NCI-H1092 (cell line): ENCODE measurements around the gene CALD1.

ENCODE experiments used
- DNase-seq: peaks from one replicate; lab custom pipeline; 2025; lab: John Stamatoyannopoulos, UW

CALD1 gene

GRCh38 chr7:134787064-134787463, 7.6 kb downstream of the CALD1 start:
- DNase-seq = no peak

- DNase-seq = no peak
Observed at GRCh38 chr7:134787720-134788119, 8.3 kb downstream of the CALD1 start.

- DNase-seq = no peak
Observed at GRCh38 chr7:134788191-134788590, 8.8 kb downstream of the CALD1 start.

GRCh38 chr7:134789967-134790685, 10.7 kb downstream of the CALD1 start:
- DNase-seq = no peak

GRCh38 chr7:134792968-134793367, 13.5 kb downstream of the CALD1 start:
- DNase-seq = no peak

GRCh38 chr7:134795231-134795630, 15.8 kb downstream of the CALD1 start:
- DNase-seq = no peak

- no peak for DNase-seq
Observed at GRCh38 chr7:134798155-134798554, 18.7 kb downstream of the CALD1 start.

GRCh38 chr7:134799377-134799776, 19.9 kb downstream of the CALD1 start:
- no peak for DNase-seq

- no peak for DNase-seq
Observed at GRCh38 chr7:134802762-134803161, 23.3 kb downstream of the CALD1 start.

GRCh38 chr7:134804351-134804750, 24.9 kb downstream of the CALD1 start:
- no peak for DNase-seq

GRCh38 chr7:134804854-134805253, 25.4 kb downstream of the CALD1 start:
- no peak for DNase-seq

GRCh38 chr7:134806197-134806596, 26.8 kb downstream of the CALD1 start:
- DNase-seq = no peak

- DNase-seq = no peak
Observed at GRCh38 chr7:134809616-134810015, 30.2 kb downstream of the CALD1 start.

GRCh38 chr7:134811765-134812164, 32.3 kb downstream of the CALD1 start:
- no peak for DNase-seq

GRCh38 chr7:134813663-134814396, 34.4 kb downstream of the CALD1 start:
- no peak for DNase-seq

- DNase-seq = no peak
Observed at GRCh38 chr7:134814730-134815364, 35.4 kb downstream of the CALD1 start.

- DNase-seq = no peak
Observed at GRCh38 chr7:134818613-134819345, 39.3 kb downstream of the CALD1 start.

- DNase-seq = no peak
Observed at GRCh38 chr7:134819401-134819800, 40.0 kb downstream of the CALD1 start.

GRCh38 chr7:134820295-134820694, 40.9 kb downstream of the CALD1 start:
- DNase-seq = no peak

GRCh38 chr7:134820778-134821177, 41.3 kb downstream of the CALD1 start:
- DNase-seq = no peak

- no peak for DNase-seq
Observed at GRCh38 chr7:134823400-134823799, 44.0 kb downstream of the CALD1 start.

- no peak for DNase-seq
Observed at GRCh38 chr7:134825666-134826065, 46.2 kb downstream of the CALD1 start.
